ENCODE data around the gene ARID1B. TPM values are rescaled to one million over a fixed set of nuclear protein-coding genes. Genes with fewer than 3 reads are reported as not detected.
A peak's percentile ranks its signal among the peaks of the same experiment; 100 is the strongest.
"Not testable (repeated sequence)": the region's sequence is repeated elsewhere in the genome, so short reads cannot be mapped to it uniquely, and the experiment has no call there.

The ARID1B gene
- total and polyA plus RNA-seq, 8 donors = 16.2 to 68.0 (median 42.5) TPM

DNA sequence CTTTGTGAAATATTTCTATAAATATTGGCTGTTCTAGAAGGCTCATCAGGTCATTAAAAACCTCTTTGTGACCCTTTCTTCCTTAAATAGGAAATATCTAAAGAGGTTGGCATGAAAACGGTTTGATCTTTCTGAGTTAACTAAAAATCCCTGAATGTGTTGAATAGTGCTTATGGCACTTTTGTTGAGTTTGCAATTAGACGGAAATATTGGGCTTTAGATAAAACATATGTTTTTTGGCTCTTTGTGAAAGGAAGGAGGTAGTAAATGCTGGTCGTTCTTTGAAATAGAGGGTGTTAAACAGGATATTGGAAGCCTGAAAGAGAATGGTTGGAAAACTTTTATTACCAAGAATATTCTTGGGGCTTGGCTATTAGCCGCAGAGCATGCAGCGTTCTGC is 163.0 kb downstream of the ARID1B start:
- Histone ChIP-seq H3K36me3 (no peaks in the 10 kb centered on the region), H3K4me3 (no peak overlapping the region), H3K27ac (peak overlapping the region in 2 of 4 donors; percentile 50 to 55), H3K4me1 (peaks cover 33 to 62% (median 46%) of the 10 kb centered on the region in 3 donors), H3K9me3 (no peaks in the 10 kb centered on the region), H3K27me3 (no peaks in the 10 kb centered on the region)
- FAIRE-seq (no peak), ATAC-seq (no peak), DNase-seq (no peak)
- WGBS, 2 donors = 34 to 39% methylated on average over 5 of the region's 5 CpGs
- TF ChIP-seq, protein P1, sequence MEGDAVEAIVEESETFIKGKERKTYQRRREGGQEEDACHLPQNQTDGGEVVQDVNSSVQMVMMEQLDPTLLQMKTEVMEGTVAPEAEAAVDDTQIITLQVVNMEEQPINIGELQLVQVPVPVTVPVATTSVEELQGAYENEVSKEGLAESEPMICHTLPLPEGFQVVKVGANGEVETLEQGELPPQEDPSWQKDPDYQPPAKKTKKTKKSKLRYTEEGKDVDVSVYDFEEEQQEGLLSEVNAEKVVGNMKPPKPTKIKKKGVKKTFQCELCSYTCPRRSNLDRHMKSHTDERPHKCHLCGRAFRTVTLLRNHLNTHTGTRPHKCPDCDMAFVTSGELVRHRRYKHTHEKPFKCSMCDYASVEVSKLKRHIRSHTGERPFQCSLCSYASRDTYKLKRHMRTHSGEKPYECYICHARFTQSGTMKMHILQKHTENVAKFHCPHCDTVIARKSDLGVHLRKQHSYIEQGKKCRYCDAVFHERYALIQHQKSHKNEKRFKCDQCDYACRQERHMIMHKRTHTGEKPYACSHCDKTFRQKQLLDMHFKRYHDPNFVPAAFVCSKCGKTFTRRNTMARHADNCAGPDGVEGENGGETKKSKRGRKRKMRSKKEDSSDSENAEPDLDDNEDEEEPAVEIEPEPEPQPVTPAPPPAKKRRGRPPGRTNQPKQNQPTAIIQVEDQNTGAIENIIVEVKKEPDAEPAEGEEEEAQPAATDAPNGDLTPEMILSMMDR (IDR thresholded peaks at IDR 0.05) = no peak
- intact Hi-C loops (cut with DNase I) = loop anchor here in 2 of 3 donors (10.0 kb wide), 2 partner anchors 105 to 155 kb away; no protein-coding TSS in a partner anchor

DNA sequence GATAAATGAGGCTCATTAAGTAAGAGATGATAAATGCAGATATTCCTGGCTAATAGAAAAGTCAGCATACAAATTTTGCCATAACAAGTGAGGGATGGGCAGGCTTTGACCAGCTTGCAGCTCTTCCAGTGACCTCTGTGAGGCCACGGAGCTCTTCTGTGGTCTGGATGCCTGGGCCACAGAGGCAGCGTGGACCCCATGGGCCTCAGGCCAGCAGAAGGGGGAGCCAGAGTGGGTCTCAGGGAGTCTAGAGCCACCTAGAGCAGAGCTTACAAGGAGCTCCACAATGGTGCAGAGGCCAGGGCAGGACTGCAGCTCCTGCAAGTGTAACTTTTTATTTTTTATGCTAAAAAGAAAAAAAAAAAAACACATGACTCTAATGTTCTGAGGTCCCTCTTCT is 165.1 kb downstream of the ARID1B start:
- no peaks in the 10 kb centered on the region for H3K36me3 ChIP-seq
- no peaks in the 10 kb centered on the region for H3K9me3 ChIP-seq
- ATAC-seq (no peak), FAIRE-seq (no peak), DNase-seq (peak in 1 of 6 donors; percentile 41)
- intact Hi-C loops (cut with DNase I) = loop anchor here in 2 of 3 donors (10.0 kb wide), 2 partner anchors 107 to 157 kb away; no protein-coding TSS in a partner anchor
- H3K4me3 ChIP-seq = no peak overlapping the region
- H3K27me3 ChIP-seq = no peaks in the 10 kb centered on the region
- peaks cover 33 to 59% (median 46%) of the 10 kb centered on the region in 3 donors for H3K4me1 ChIP-seq
- WGBS, 2 donors = 95 to 96% methylated on average over 2 of the region's 2 CpGs
- no peak overlapping the region for H3K27ac ChIP-seq
- TF ChIP-seq, protein P1 (IDR thresholded peaks at IDR 0.05) = no peak

DNA sequence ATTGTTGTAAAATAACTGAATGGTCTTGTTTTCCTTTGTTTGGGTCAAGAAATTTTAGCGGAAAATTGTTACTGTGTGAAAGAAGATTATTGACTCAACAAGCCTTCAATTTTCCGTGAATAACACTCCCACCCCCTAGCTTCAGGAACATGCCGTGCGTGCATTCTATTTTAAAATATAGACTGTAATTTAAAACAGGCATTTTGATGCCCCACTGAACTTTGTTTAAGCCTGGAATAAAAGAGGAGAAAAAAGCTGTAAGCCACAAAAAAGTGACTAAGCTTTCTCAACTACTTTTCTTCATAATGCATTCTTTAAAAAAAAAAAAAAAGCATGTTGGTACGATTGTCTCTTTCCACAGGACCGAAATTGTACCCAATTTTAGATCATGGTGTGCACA is 166.0 kb downstream of the ARID1B start:
- no peak for FAIRE-seq
- WGBS, 2 donors = 52 to 82% methylated on average over 6 of the region's 6 CpGs
- DNase-seq = no peak
- peak in 1 of 4 donors; percentile 20 for ATAC-seq
- TF ChIP-seq, protein P1 (IDR thresholded peaks at IDR 0.05) = no peak
- Histone ChIP-seq H3K36me3 (no peaks in the 10 kb centered on the region), H3K27ac (peak overlapping the region in 1 of 4 donors; percentile 8), H3K27me3 (no peaks in the 10 kb centered on the region), H3K9me3 (no peaks in the 10 kb centered on the region), H3K4me1 (peaks cover 33 to 52% (median 42%) of the 10 kb centered on the region in 3 donors), H3K4me3 (no peak overlapping the region)
- intact Hi-C loops (cut with DNase I) = loop anchor here in 2 of 3 donors (10.0 kb wide), 2 partner anchors 108 to 158 kb away; no protein-coding TSS in a partner anchor

DNA sequence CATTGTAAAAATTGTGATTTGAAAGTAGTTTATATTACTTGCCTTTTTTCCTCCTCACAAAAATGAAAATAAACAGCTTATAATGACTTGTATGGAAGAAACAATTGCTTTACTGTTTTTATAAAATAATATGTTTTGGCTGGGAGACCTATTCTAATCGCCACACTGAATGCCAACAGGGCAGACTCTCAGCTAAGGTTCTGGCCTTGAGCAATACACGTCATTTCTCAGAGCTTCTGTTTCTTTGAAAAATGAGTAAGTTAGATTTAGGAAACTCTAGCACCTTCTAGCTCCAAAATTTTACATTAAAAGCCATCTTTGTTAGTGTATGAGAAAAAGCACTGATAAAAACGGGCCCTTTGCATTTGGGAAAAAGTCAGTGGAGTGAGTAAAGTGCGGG is 166.6 kb downstream of the ARID1B start:
- no peaks in the 10 kb centered on the region for H3K36me3 ChIP-seq
- FAIRE-seq = no peak
- no peaks in the 10 kb centered on the region for H3K9me3 ChIP-seq
- H3K27me3 ChIP-seq = no peaks in the 10 kb centered on the region
- TF ChIP-seq, protein P1 (IDR thresholded peaks at IDR 0.05) = no peak
- WGBS, 2 donors = 35 to 41% methylated on average over 4 of the region's 4 CpGs
- H3K4me1 ChIP-seq = peaks cover 33 to 50% (median 37%) of the 10 kb centered on the region in 3 donors
- peak; percentile 37 to 74 (median 71) for ATAC-seq
- H3K4me3 ChIP-seq = no peak overlapping the region
- peak overlapping the region in 1 of 4 donors; percentile 51 for H3K27ac ChIP-seq
- DNase-seq = no peak
- intact Hi-C loops (cut with DNase I) = loop anchor here in 2 of 3 donors (10.0 kb wide), 2 partner anchors 109 to 159 kb away; no protein-coding TSS in a partner anchor

DNA sequence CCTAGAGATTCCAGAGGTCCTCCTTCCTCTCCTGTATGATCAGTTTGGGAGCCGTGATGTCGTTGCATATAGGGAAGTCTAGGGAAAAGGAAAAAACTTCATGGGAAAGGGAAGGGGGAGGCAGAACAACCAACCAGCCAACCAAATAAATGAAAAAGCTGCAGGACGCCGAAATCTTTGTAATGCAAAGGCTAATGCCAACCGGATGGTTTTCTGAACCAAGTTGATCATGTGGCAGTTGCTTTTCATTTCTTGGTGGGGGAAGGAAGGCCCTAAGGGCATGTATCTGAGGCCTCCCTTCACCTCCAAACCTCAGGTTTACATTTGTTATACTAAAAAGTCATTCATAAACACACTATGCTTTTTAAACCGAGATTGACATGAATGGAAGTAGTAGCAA is 167.2 kb downstream of the ARID1B start:
- Histone ChIP-seq H3K4me1 (peaks cover 33 to 50% (median 37%) of the 10 kb centered on the region in 3 donors), H3K9me3 (no peaks in the 10 kb centered on the region), H3K4me3 (no peak overlapping the region), H3K36me3 (no peaks in the 10 kb centered on the region), H3K27ac (peak overlapping the region in 1 of 4 donors; percentile 51), H3K27me3 (no peaks in the 10 kb centered on the region)
- FAIRE-seq = no peak
- intact Hi-C loops (cut with DNase I) = loop anchor here in 2 of 3 donors (10.0 kb wide), 2 partner anchors 110 to 160 kb away; no protein-coding TSS in a partner anchor
- ATAC-seq = no peak
- TF ChIP-seq, protein P1 (IDR thresholded peaks at IDR 0.05) = no peak
- DNase-seq = no peak
- 91 to 96% methylated on average over 6 of the region's 6 CpGs for WGBS, 2 donors

DNA sequence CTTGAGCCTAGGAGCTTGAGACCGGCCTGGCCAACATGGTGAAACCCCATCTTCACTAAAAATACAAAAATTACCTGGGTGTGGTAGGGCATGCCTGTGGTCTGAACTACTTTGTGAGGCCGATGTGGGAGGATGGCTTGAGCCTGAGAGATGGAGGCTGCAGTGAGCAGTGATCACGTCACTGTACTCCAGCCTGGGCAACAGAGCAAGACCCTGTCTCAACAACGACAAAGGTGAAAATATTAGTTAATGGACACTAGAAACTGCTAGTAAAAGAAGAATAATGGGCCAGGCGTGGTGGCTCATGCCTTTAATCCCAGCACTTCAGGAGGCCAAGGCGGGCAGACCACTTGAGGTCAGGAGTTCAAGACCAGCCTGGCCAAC is 168.6 kb downstream of the ARID1B start:
- H3K27ac ChIP-seq, FAIRE-seq, ATAC-seq, DNase-seq, H3K36me3 ChIP-seq, H3K27me3 ChIP-seq, H3K4me3 ChIP-seq, H3K9me3 ChIP-seq: not testable (repeated sequence)
- 97 to 99% methylated on average over 6 of the region's 6 CpGs for WGBS, 2 donors
- intact Hi-C loops (cut with DNase I) = loop anchor here in 2 of 3 donors (10.0 kb wide), 2 partner anchors 111 to 161 kb away; no protein-coding TSS in a partner anchor
- peaks cover 23 to 43% (median 31%) of the 10 kb centered on the region in 3 donors for H3K4me1 ChIP-seq

All from pancreas (tissue), 10 donors.